ENCODE measurements around the gene MBD3.

The MBD3 gene

GRCh38 chr19:1618157-1619093 is 25.8 kb upstream of the MBD3 start:
- DNase-seq: peak; percentile 14

- no peak for DNase-seq
Measured at GRCh38 chr19:1616875-1617274, 24.2 kb upstream of the MBD3 start.

- no peak for DNase-seq
Measured at GRCh38 chr19:1616396-1616795, 23.7 kb upstream of the MBD3 start.

- DNase-seq: no peak
Measured at GRCh38 chr19:1615156-1615765, 22.6 kb upstream of the MBD3 start.

- DNase-seq: no peak
Measured at GRCh38 chr19:1613808-1614570, 21.3 kb upstream of the MBD3 start.

GRCh38 chr19:1613146-1613545 is 20.5 kb upstream of the MBD3 start:
- DNase-seq: no peak

- no peak for DNase-seq
Measured at GRCh38 chr19:1612114-1613086, 19.7 kb upstream of the MBD3 start.

GRCh38 chr19:1611353-1611752 is 18.7 kb upstream of the MBD3 start:
- no peak for DNase-seq

GRCh38 chr19:1610579-1610978 is 17.9 kb upstream of the MBD3 start:
- DNase-seq: no peak

- no peak for DNase-seq
Measured at GRCh38 chr19:1609680-1610474, 17.2 kb upstream of the MBD3 start.

GRCh38 chr19:1609103-1609396 is 16.4 kb upstream of the MBD3 start:
- no peak for DNase-seq

- no peak for DNase-seq
Measured at GRCh38 chr19:1608359-1609102, 15.9 kb upstream of the MBD3 start.

GRCh38 chr19:1606138-1606651 is 13.5 kb upstream of the MBD3 start:
- no peak for DNase-seq

- DNase-seq: peak; percentile 94
Measured at GRCh38 chr19:1605236-1606137, 12.8 kb upstream of the MBD3 start, which contains the start of gene UQCR11. Gene UQCR11 (minus strand): TSS chr19:1605462. CDS start chr19:1605409, 53 bp downstream.

- DNase-seq: no peak
Measured at GRCh38 chr19:1602091-1602707, 9.5 kb upstream of the MBD3 start.

GRCh38 chr19:1601613-1602064 is 9.0 kb upstream of the MBD3 start:
- no peak for DNase-seq

GRCh38 chr19:1599460-1599846 is 6.8 kb upstream of the MBD3 start:
- DNase-seq: no peak

- DNase-seq: no peak
Measured at GRCh38 chr19:1598777-1599459, 6.3 kb upstream of the MBD3 start.

- DNase-seq: no peak
Measured at GRCh38 chr19:1593501-1593772, 772 bp upstream of the MBD3 start.

Measured in OCI-M1 (cell line).